ENCODE results near the gene CEACAM20. TPM values are rescaled to one million over a fixed set of nuclear protein-coding genes. Genes with fewer than 3 reads are reported as not detected.

CEACAM20 gene
- polyA plus RNA-seq, 1 donor from 2014 or later: not detected

DNA sequence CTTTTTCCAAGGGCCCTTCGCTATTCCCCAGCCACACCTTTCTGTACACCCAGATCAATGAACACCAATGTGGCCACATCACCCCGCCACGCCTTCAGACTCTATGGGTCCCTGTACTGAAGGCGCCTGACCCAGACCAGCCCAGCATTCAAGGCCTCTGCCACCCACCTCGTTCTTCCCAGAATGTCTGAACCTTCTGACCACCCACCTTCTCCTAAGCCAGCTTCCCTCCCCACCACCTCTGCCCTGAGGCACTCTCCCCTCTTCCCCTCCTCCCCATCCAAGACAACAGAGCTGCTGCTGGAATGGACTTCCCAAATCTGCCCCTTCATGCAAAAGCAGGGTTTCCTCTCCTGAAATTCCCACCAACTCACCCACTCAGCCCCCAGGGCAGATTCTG lies 3.3 kb upstream of the CEACAM20 start:
- H3K4me3 ChIP-seq (ENCODE audit: low read length): no peak overlapping the region
- no peaks in the 10 kb centered on the region for H3K36me3 ChIP-seq (ENCODE audit: insufficient read depth, low read length)
- H4K20me1 ChIP-seq (ENCODE audit: insufficient read depth): no peaks in the 10 kb centered on the region
- H3K27ac ChIP-seq (ENCODE audit: low read length): no peak overlapping the region
- no peaks in the 10 kb centered on the region for H3K9me2 ChIP-seq (ENCODE audit: insufficient read depth, low read length)
- no peaks in the 10 kb centered on the region for H3K9me3 ChIP-seq (ENCODE audit: low read length)
- no peaks in the 10 kb centered on the region for H3F3A ChIP-seq (ENCODE audit: insufficient read depth, low read length, poor library complexity, severe bottlenecking)
- H2AFZ ChIP-seq (ENCODE audit: low read depth, low read length): no peak overlapping the region
- no peak overlapping the region for H3K9ac ChIP-seq (ENCODE audit: low read length)
- no peaks in the 10 kb centered on the region for H3K79me2 ChIP-seq (replicated peaks; ENCODE audit: insufficient read depth, low read length)
- H3K27me3 ChIP-seq (ENCODE audit: insufficient read depth, low read depth, low read length): no peaks in the 10 kb centered on the region
- no peak overlapping the region for H3K4me2 ChIP-seq (ENCODE audit: low read length)
- no peak for TF ChIP-seq EZH2 (IDR thresholded peaks at IDR 0.05; ENCODE audit: borderline replicate concordance, insufficient read depth, low read length, poor library complexity, severe bottlenecking)
- TF ChIP-seq SMC3 (conservative IDR thresholded peaks at IDR 0.05; ENCODE audit: poor library complexity): no peak
- TF ChIP-seq, protein P1, sequence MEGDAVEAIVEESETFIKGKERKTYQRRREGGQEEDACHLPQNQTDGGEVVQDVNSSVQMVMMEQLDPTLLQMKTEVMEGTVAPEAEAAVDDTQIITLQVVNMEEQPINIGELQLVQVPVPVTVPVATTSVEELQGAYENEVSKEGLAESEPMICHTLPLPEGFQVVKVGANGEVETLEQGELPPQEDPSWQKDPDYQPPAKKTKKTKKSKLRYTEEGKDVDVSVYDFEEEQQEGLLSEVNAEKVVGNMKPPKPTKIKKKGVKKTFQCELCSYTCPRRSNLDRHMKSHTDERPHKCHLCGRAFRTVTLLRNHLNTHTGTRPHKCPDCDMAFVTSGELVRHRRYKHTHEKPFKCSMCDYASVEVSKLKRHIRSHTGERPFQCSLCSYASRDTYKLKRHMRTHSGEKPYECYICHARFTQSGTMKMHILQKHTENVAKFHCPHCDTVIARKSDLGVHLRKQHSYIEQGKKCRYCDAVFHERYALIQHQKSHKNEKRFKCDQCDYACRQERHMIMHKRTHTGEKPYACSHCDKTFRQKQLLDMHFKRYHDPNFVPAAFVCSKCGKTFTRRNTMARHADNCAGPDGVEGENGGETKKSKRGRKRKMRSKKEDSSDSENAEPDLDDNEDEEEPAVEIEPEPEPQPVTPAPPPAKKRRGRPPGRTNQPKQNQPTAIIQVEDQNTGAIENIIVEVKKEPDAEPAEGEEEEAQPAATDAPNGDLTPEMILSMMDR (IDR thresholded peaks at IDR 0.05; ENCODE audit: poor library complexity, severe bottlenecking): no peak
- TF ChIP-seq MXI1 (conservative IDR thresholded peaks at IDR 0.05; ENCODE audit: poor library complexity, severe bottlenecking): no peak
- TF ChIP-seq POLR2AphosphoS5 (IDR thresholded peaks at IDR 0.05): no peak
- TF ChIP-seq, protein P2, sequence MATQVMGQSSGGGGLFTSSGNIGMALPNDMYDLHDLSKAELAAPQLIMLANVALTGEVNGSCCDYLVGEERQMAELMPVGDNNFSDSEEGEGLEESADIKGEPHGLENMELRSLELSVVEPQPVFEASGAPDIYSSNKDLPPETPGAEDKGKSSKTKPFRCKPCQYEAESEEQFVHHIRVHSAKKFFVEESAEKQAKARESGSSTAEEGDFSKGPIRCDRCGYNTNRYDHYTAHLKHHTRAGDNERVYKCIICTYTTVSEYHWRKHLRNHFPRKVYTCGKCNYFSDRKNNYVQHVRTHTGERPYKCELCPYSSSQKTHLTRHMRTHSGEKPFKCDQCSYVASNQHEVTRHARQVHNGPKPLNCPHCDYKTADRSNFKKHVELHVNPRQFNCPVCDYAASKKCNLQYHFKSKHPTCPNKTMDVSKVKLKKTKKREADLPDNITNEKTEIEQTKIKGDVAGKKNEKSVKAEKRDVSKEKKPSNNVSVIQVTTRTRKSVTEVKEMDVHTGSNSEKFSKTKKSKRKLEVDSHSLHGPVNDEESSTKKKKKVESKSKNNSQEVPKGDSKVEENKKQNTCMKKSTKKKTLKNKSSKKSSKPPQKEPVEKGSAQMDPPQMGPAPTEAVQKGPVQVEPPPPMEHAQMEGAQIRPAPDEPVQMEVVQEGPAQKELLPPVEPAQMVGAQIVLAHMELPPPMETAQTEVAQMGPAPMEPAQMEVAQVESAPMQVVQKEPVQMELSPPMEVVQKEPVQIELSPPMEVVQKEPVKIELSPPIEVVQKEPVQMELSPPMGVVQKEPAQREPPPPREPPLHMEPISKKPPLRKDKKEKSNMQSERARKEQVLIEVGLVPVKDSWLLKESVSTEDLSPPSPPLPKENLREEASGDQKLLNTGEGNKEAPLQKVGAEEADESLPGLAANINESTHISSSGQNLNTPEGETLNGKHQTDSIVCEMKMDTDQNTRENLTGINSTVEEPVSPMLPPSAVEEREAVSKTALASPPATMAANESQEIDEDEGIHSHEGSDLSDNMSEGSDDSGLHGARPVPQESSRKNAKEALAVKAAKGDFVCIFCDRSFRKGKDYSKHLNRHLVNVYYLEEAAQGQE (IDR thresholded peaks at IDR 0.05; ENCODE audit: borderline replicate concordance): no peak
- TF ChIP-seq TAF1 (IDR thresholded peaks at IDR 0.05; ENCODE audit: low read depth): no peak
- no peak for TF ChIP-seq EP300 (conservative IDR thresholded peaks at IDR 0.05; ENCODE audit: poor library complexity, severe bottlenecking)
- TF ChIP-seq RAD21 (conservative IDR thresholded peaks at IDR 0.05): no peak

DNA sequence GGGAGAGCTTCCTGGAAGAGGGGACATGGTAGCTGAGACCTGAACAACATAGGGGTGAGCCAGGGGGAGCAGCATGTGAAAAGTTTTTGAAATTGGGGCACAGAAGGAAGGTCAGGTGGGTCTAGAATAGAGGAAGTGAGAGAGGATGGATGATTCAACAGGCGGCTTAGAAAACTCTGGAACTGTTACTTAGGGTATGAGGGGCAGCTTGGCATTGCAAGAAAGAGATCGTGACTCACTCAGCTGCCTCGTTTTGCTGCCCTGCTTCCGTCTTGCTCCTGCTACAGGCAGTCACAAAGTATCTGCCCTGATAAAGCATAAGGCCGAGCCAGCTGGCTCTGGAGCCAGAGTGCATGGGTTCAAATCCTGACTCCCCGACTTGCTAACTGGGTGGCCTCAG lies 1.3 kb upstream of the CEACAM20 start:
- Histone ChIP-seq H3K36me3 (ENCODE audit: insufficient read depth, low read length) (no peaks in the 10 kb centered on the region), H3K27me3 (ENCODE audit: insufficient read depth, low read depth, low read length) (no peaks in the 10 kb centered on the region), H3F3A (ENCODE audit: insufficient read depth, low read length, poor library complexity, severe bottlenecking) (no peaks in the 10 kb centered on the region), H3K4me2 (ENCODE audit: low read length) (no peak overlapping the region), H3K9ac (ENCODE audit: low read length) (no peak overlapping the region), H3K27ac (ENCODE audit: low read length) (no peak overlapping the region), H3K9me3 (ENCODE audit: low read length) (no peaks in the 10 kb centered on the region), H2AFZ (ENCODE audit: low read depth, low read length) (no peak overlapping the region), H3K9me2 (ENCODE audit: insufficient read depth, low read length) (no peaks in the 10 kb centered on the region), H4K20me1 (ENCODE audit: insufficient read depth) (no peaks in the 10 kb centered on the region), H3K79me2 (replicated peaks; ENCODE audit: insufficient read depth, low read length) (no peaks in the 10 kb centered on the region), H3K4me3 (ENCODE audit: low read length) (no peak overlapping the region)
- no peak for TF ChIP-seq POLR2AphosphoS5 (IDR thresholded peaks at IDR 0.05)
- no peak for TF ChIP-seq RAD21 (conservative IDR thresholded peaks at IDR 0.05)
- no peak for TF ChIP-seq EZH2 (IDR thresholded peaks at IDR 0.05; ENCODE audit: borderline replicate concordance, insufficient read depth, low read length, poor library complexity, severe bottlenecking)
- TF ChIP-seq, protein P1 (IDR thresholded peaks at IDR 0.05; ENCODE audit: poor library complexity, severe bottlenecking): no peak
- no peak for TF ChIP-seq EP300 (conservative IDR thresholded peaks at IDR 0.05; ENCODE audit: poor library complexity, severe bottlenecking)
- TF ChIP-seq, protein P2 (IDR thresholded peaks at IDR 0.05; ENCODE audit: borderline replicate concordance): no peak
- no peak for TF ChIP-seq TAF1 (IDR thresholded peaks at IDR 0.05; ENCODE audit: low read depth)
- TF ChIP-seq SMC3 (conservative IDR thresholded peaks at IDR 0.05; ENCODE audit: poor library complexity): no peak
- TF ChIP-seq MXI1 (conservative IDR thresholded peaks at IDR 0.05; ENCODE audit: poor library complexity, severe bottlenecking): no peak

Data from neural cell (in vitro differentiated cells).